ENCODE results near the gene CACNA1I. TPM values are rescaled to one million over a fixed set of nuclear protein-coding genes. Genes with fewer than 3 reads are reported as not detected.
A peak's percentile ranks its signal among the peaks of the same experiment; 100 is the strongest.

The CACNA1I gene
- total RNA-seq, 1 experiment from 2014 or later: 0.02 TPM

DNA sequence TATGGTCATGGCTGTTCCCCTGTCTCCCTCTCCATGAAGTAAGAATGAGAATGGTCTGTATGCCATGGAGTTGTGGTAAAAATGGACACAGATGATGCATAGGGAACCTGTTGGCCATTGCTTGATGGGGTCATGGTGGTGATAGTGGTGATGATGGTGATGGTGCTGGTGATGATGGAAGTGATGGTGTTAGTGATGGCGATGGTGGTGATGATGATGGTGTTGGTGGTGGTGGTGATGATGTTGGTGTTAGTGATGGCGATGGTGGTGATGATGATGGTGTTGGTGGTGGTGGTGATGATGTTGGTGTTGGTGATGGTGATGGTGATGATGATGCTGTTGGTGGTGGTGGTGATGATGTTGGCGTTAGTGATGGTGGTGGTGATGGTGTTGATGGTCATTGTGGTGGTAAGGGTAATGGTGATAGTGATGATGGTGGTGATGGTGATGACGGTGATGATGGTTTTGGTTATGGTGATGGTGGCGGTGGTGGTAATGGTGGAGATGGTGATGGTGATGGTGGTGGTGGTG lies 5.1 kb upstream of the CACNA1I start:
- TF ChIP-seq CTCF (IDR thresholded peaks at IDR 0.05; ENCODE audit: unreplicated experiment): no peak
- H3K4me1 Mint-ChIP-seq (ENCODE audit: insufficient read depth, unreplicated experiment): no peaks in the 10 kb centered on the region
- POLR2A ChIA-PET: no interaction called here
- H3K27ac Mint-ChIP-seq (ENCODE audit: low read depth, unreplicated experiment): no peak overlapping the region
- intact Hi-C loops (cut with micrococcal nuclease): no loop called here
- no peak overlapping the region for H3K4me3 Mint-ChIP-seq (ENCODE audit: unreplicated experiment)
- no peaks in the 10 kb centered on the region for H3K36me3 Mint-ChIP-seq (ENCODE audit: insufficient read depth, unreplicated experiment)
- BruUV-seq (replicated peaks): no TSS peak
- CTCF ChIA-PET: interaction anchor here (0.6 kb wide), 1 partner anchor 470 kb away, joined by 3 read pairs; no protein-coding TSS in a partner anchor
- peaks cover 10% of the 10 kb centered on the region for H3K9me3 Mint-ChIP-seq (ENCODE audit: unreplicated experiment)
- DNase-seq (ENCODE audit: unreplicated experiment): no peak
- peaks cover 6% of the 10 kb centered on the region for H3K27me3 Mint-ChIP-seq (ENCODE audit: insufficient read depth, unreplicated experiment)

DNA sequence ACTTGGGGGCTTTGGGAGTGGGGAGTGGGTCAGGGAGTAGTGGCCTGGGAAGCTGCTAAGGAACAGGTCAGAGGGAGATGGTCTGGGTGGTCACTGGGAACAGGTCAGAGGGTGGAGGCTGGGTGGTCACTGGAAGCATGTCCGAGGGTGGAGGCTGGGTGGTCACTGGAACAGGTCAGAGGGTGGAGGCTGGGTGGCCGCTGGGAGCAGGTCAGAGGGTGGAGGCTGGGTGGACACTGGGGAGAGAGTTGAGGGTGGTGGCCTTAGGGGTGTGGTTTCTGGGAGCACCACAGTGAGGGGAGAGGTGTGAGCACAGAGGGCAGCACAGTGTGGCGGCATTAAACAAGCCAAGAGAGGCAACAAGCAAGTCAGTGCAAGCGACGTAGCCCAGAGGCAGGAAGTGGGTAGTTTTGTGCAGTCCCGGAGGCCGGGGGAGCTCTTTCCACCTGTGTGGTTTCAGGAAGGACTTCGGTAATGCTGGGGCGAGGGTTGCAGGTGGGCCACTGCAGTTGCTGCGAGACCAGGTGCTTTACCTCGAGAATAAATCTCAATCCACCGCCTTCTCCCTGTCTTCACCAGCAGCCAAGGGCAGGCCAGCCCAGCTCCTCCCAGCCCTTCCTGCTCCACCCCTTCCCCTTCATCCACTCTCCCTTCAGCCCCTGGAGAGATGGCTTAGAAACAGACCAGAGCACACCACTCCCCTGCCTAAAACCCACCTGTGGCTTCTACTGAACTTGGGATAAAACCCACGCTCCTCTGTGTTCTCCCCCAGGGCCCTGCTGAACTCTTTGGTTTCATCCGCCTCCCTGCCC lies 3.2 kb upstream of the CACNA1I start:
- Mint-ChIP-seq H3K27ac (ENCODE audit: low read depth, unreplicated experiment) (no peak overlapping the region), H3K4me1 (ENCODE audit: insufficient read depth, unreplicated experiment) (no peaks in the 10 kb centered on the region), H3K36me3 (ENCODE audit: insufficient read depth, unreplicated experiment) (no peaks in the 10 kb centered on the region), H3K4me3 (ENCODE audit: unreplicated experiment) (no peak overlapping the region), H3K9me3 (ENCODE audit: unreplicated experiment) (peaks cover 10% of the 10 kb centered on the region), H3K27me3 (ENCODE audit: insufficient read depth, unreplicated experiment) (no peaks in the 10 kb centered on the region)
- intact Hi-C loops (cut with micrococcal nuclease): no loop called here
- DNase-seq (ENCODE audit: unreplicated experiment): peak; percentile 31
- CTCF ChIA-PET: interaction anchor here (0.6 kb wide), 2 partner anchors 489 to 539 kb away, joined by 3 to 4 read pairs; no protein-coding TSS in a partner anchor
- no TSS peak for BruUV-seq (replicated peaks)
- no peak for TF ChIP-seq CTCF (IDR thresholded peaks at IDR 0.05; ENCODE audit: unreplicated experiment)
- POLR2A ChIA-PET: no interaction called here

DNA sequence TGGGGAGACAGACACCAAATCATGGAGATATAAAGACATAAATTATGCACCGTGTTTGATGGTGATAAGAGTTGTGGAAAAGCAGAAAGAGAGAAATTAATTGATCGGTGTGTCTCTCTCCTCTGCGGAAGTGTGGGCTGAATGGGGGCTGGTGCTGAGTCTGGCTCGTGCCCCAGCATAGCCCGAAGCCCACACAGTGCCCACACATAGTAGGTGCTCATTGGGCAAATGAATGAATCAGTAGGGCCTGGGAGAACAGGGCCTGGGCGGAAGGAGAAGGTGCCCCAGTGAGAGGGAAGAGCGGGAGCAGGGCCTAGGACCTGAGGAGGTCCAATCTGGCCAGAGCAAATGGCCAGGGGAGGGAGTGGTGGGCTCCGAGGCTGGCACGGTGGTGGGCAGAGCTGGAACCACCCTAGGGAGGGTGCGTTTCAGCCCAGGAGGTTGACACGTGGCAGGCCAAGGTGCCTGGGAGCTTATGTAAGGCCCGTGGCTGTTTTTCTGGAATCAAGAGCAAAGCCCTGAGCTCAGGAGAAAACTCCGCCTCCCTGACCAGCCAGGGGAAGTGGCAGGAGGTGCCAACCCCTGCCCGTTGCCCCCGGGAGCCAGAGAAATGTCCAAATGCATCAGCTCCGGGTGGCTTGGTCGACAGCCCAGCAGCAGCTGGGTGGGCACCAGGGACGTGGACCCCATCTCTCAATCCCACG lies 2.1 kb upstream of the CACNA1I start:
- Mint-ChIP-seq H3K27me3 (ENCODE audit: insufficient read depth, unreplicated experiment) (no peaks in the 10 kb centered on the region), H3K4me1 (ENCODE audit: insufficient read depth, unreplicated experiment) (no peaks in the 10 kb centered on the region), H3K9me3 (ENCODE audit: unreplicated experiment) (peaks cover 10% of the 10 kb centered on the region), H3K36me3 (ENCODE audit: insufficient read depth, unreplicated experiment) (no peaks in the 10 kb centered on the region), H3K4me3 (ENCODE audit: unreplicated experiment) (no peak overlapping the region), H3K27ac (ENCODE audit: low read depth, unreplicated experiment) (no peak overlapping the region)
- TF ChIP-seq CTCF (IDR thresholded peaks at IDR 0.05; ENCODE audit: unreplicated experiment): no peak
- ChIA-PET CTCF (no interaction called here), POLR2A (no interaction called here)
- intact Hi-C loops (cut with micrococcal nuclease): no loop called here
- BruUV-seq (replicated peaks): no TSS peak
- DNase-seq (ENCODE audit: unreplicated experiment): no peak

- POLR2A ChIA-PET: no interaction called here
- CTCF ChIA-PET: no interaction called here
- no peaks in the 10 kb centered on the region for H3K4me1 Mint-ChIP-seq (ENCODE audit: insufficient read depth, unreplicated experiment)
These were observed 1.5 kb upstream of the CACNA1I start for GRCh38 chr22:39569066-39569465.

More at GRCh38 chr22:39569066-39569465, 1.5 kb upstream of the CACNA1I start:
- H3K36me3 Mint-ChIP-seq (ENCODE audit: insufficient read depth, unreplicated experiment): no peaks in the 10 kb centered on the region
- no peak overlapping the region for H3K4me3 Mint-ChIP-seq (ENCODE audit: unreplicated experiment)
- no TSS peak for BruUV-seq (replicated peaks)
- intact Hi-C loops (cut with micrococcal nuclease): no loop called here
- no peak overlapping the region for H3K27ac Mint-ChIP-seq (ENCODE audit: low read depth, unreplicated experiment)
- no peaks in the 10 kb centered on the region for H3K27me3 Mint-ChIP-seq (ENCODE audit: insufficient read depth, unreplicated experiment)
- TF ChIP-seq CTCF (IDR thresholded peaks at IDR 0.05; ENCODE audit: unreplicated experiment): no peak
- no peak for DNase-seq (ENCODE audit: unreplicated experiment)
- peaks cover 10% of the 10 kb centered on the region for H3K9me3 Mint-ChIP-seq (ENCODE audit: unreplicated experiment)

Measured in MCF 10A (cell line).